Iris pigment epithelial cell (primary cell): ENCODE measurements around the gene MAP2K1.

Source experiments
- DNase-seq: peaks from one replicate; pipeline ENCODE4 v3.0.0-alpha.2; 2011; ENCODE audit warnings: low read depth

Gene MAP2K1

GRCh38 chr15:66504563-66505429 lies 118.1 kb downstream of the MAP2K1 start, which contains the start of the genes RPL4 and ZWILCH:
RPL4 (minus strand) TSS chr15:66504855; CDS start chr15:66504790, 65 bp downstream.
ZWILCH (plus strand) TSS chr15:66505326; CDS start chr15:66505339, 13 bp downstream.
- DNase-seq: peak; percentile 89

DNA sequence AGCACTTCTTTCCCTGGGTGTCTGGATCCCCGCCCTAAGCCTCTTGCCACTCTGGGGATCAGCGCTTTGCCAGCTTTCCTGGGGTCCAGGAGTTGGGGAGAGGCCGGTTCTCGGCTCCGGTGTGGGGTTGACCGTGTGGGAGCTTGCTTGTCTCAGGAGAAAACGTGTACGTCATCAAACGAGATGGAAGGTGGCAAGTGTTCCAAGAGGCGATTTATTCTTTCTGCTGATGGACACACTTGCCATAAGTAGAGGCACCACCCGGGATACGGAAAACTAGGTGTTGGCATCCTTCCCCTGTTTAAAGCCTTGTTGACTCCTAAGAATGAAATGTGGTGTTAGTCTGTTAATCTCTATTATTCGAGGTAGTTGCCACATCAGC lies 118.7 kb downstream of the MAP2K1 start:
- DNase-seq: peak; percentile 72

DNA sequence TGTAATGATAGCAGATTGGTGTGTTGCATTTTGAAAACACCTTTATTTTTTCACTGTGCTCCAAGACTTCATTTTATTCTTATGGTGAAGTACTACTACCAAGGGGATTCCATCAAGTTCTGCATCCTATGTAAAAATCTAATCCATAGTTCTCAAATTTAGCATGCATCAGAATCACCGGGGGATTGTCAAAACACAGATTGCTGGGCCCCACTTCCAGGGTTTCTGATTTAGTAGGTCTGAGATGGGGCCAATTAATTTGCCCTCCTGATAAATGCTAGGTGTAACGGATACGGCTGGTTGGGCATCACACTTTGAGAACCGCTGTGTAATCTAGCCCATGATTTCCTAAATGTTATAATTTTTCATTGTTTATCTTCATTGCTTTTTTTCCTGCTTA lies 119.1 kb downstream of the MAP2K1 start:
- no peak for DNase-seq

DNA sequence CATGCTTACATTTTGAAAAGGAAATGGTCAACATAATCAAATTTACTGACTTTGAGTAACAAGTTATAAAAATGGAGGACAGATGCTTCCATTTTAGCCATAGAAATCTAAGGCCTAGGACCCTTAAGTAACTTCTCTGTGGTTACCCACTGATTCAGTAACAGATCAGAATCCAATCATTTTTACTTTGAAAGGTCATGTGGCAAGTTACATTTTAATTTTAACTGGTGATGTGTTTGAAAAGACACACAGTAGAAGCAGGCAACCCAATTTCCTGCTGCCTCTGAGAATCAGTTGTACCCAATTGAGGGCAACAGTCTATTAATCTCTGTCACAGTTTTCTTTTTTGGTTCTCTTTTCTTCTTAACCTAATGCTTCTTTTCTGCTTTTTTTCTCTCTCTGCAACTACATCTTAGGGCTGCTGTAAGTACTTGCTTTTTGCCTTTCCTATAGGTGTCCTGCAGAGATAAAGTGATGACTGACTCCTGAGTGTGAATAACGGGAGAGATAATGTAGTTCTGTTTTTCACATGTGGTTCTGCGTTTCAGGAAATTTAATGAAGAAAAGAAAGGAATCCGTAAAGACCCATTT lies 121.7 kb downstream of the MAP2K1 start:
- DNase-seq: no peak

DNA sequence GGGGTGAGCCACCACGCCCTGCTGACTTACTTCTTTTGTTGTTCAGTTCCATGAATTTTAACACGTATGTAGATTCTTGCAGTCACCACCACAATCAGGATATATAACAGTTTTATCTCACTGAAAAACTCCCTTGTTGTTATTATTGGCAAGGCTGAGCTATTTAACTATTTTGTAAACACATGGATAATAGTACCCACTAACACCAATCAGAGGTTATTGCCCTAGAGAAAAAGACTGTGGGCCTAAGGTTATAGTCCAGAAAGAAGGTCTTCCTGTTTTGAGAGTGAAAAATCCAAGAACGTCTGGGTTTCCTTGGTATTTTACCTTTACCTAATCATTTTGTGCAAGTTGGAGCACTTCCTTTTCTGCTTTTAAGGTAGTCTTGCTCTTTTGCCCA lies 127.9 kb downstream of the MAP2K1 start:
- no peak for DNase-seq

DNA sequence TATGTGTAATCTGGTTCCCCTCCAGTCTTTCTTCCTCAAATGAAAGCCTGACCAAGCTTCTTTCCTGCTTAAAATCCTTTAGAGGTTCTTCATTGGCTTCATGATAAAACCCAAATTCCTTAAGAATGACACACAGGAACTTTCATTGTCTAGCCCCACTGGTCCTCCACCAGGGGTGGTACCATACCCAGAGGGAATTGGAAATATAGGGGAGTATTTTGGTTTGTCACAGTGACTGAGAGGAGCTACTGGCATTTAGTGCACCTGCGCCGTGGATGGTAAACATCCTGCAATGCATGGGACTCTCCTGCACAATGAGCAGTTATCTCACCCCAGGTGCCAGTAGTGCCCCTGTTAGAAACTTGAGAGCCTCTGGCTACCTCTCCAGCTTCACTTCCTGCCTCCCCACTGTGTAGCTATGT lies 129.2 kb downstream of the MAP2K1 start:
- no peak for DNase-seq

DNA sequence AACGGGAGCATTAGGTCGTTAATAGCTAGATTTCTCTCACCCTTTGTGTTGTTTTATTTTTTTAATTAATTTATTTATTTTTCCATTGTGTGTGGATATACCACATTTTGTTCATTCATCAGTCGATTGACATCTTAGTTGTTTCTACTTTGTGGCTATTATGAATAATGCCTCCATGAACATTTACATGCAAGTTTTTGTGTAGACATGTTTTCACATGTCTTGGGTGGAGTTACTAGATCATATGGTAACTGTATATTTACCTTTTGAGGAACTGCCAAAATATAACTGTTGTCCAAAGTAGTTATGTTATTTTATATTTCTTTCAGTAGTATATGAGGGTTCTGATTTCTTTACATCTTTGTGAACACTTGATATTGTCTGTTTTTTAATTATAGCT lies 137.2 kb downstream of the MAP2K1 start:
- no peak for DNase-seq

- no peak for DNase-seq
Observed at GRCh38 chr15:66524838-66525237, 138.1 kb downstream of the MAP2K1 start.

GRCh38 chr15:66535056-66535455 lies 148.3 kb downstream of the MAP2K1 start:
- DNase-seq: no peak
